Measurements from ENCODE around the gene PSPC1.
"Not testable (repeated sequence)": the region's sequence is repeated elsewhere in the genome, so short reads cannot be mapped to it uniquely, and the experiment has no call there.

Gene PSPC1, protein sequence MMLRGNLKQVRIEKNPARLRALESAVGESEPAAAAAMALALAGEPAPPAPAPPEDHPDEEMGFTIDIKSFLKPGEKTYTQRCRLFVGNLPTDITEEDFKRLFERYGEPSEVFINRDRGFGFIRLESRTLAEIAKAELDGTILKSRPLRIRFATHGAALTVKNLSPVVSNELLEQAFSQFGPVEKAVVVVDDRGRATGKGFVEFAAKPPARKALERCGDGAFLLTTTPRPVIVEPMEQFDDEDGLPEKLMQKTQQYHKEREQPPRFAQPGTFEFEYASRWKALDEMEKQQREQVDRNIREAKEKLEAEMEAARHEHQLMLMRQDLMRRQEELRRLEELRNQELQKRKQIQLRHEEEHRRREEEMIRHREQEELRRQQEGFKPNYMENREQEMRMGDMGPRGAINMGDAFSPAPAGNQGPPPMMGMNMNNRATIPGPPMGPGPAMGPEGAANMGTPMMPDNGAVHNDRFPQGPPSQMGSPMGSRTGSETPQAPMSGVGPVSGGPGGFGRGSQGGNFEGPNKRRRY

DNA sequence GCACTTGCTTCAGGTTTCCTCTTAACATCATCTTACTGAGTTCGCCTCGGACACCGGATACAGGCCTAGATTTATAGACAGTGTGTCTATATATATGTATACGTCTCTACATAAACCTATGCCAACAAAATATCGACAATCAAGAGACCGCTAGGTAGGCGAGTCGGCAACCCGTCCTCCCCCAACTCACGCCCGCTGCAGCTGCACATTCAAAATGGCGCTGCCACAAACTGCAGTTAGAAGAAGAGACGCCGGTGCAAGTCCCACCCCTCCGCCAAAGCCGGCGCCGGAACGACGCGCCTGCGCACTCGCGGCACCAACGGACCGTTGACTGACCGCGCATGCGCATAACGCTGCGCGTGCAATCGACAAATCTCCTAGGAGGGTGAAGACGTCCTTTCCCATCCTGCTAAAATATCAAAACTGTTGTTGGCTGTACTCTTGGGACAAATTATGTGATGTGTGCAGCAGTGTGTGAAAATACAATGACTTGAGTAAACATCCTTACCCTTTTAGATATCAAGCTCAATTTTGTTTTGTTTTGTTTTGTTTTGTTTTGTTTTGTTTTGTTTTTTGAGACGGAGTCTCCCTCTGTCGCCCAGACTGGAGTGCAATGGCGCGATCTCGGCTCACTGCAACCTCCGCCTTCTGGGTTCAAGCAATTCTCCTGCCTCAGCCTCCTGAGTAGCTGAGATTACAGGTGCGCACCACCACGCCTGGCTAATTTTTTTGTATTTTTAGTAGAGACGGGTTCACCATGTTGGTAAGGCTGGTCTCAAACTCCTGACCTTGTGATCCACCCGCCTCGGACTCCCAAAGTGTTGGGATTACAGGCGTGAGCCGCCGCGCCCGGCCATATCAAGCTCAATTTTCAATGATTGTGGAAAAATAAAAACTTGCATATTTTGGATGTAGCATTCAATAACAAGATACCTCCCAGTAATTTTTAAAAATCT is at the start of gene PSPC1:
Gene PSPC1 (minus strand): TSS at position 219 of the 956 bp plus-strand sequence. CDS start 188 bp downstream, at position 31.
- DNase-seq (ENCODE audit: low read depth in 2 of 2) = peak; percentile 92 to 93

DNA sequence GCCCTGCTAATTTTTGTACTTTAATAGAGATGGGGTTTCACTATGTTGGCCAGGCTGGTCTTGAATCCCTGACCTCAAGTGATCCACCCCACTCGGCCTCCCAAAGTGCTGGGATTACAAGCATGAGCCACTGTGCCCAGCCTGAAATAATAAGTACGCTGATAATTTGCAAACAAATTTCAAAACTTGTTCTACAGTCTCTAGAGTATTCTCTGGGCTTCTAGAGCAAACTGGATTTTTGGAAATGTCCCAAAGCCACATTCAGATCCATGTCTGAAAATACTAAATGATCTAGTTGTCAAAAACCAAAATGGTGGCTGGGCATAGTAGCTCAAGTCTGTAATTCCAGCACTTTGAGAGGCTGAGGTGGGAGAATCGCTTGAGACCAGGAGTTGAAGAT is 39.9 kb upstream of the PSPC1 start:
- DNase-seq (ENCODE audit: low read depth in 2 of 2) = no peak

DNA sequence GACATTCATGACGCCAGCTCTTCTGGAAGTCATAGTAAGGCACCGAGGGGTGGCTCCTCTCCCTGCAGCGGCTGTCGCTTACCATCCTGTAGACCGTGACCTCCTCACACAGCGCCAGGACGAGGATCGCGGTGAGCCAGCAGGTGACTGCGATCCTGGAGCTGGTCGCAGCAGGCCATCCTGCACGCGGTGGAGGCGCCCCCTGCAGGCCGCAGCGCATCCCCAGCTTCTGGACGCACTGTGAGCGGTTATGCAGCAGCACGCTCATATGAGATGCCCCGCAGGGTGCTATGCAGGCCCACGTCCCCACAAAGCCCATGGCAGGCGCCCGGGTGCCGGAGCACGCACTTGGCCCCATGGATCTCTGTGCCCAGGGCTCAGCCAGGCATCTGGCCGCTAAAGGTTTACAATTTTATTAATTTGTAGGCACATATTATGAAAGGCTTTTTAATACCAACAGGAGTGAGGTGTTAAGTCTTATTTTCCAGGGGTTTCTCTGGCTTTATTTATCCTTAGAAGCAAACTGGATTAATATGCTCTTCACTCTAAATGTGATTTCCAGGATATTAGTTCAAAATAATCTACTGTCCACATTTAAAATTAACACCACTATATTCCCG is 35.6 kb upstream of the PSPC1 start:
- no peak for DNase-seq (ENCODE audit: low read depth in 2 of 2)

DNA sequence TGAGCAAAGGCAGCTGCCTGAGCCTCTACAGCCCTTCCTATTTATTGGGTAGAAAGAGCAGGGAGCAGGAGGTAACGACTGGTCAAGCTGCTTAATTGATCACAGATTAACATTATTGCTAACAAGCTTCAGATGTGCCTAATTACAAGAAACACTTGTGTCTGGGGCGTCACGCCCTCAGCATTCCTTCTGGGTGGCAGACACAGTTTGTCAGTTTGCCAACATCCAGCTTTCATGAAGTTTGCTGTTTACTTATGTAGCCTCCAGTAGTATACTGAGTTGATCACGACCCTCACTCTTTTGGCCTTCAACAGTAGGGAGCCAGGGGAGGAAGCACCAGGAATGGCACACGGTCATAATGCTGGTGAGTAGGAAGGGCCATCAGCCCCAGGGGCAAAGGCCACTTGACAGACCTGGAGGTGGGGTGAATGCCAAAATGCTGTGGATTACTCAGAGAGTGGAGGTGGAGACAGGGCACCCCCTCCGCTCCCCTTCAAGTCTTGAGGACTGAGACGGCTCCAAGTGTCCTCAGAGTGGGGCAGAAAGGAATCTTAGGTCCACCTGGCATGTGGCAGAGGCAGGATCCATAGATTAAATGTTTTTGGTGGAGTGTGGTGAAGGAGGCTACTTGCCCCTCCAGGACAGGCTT is 34.9 kb upstream of the PSPC1 start:
- no peak for DNase-seq (ENCODE audit: low read depth in 2 of 2)

DNA sequence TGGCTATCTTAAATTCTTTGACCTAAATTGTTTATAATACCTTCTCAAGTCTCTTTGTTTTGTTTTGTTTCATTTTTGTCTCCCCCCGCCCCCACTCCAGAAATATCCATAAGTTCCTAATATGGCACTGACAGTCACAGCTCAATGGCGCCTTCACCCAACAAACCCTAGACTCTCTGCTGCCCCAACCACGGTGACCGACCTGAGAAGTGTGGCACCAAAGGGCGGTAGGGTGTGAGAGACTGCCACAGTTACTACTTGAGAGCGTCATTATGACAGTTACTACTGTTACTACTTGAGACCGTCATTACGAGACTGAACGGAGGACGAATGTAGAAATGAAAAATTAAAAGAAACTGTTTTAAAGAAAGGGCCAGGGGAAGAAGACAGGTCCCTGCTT is 34.4 kb upstream of the PSPC1 start:
- no peak for DNase-seq (ENCODE audit: low read depth in 2 of 2)

DNA sequence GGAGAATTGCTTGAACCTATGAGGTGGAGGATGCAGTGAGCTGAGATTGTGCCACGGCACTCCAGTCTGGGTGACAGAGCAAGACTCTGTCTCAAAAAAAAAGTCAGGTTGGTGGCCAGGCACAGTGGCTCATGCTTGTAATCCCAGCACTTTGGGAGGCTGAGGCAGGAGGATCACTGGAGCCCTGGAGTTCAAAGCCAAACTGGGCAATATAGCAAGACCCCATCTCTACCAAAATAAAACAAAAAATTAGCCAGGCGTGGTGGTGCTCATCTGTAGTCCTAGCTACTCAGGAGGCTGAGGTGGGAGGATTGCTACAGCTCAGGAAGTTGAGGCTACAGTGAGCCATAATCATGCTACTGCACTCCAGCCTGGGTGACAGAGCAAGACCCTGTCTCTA is 33.1 kb upstream of the PSPC1 start:
- DNase-seq (ENCODE audit: low read depth in 2 of 2) = not testable (repeated sequence)

DNA sequence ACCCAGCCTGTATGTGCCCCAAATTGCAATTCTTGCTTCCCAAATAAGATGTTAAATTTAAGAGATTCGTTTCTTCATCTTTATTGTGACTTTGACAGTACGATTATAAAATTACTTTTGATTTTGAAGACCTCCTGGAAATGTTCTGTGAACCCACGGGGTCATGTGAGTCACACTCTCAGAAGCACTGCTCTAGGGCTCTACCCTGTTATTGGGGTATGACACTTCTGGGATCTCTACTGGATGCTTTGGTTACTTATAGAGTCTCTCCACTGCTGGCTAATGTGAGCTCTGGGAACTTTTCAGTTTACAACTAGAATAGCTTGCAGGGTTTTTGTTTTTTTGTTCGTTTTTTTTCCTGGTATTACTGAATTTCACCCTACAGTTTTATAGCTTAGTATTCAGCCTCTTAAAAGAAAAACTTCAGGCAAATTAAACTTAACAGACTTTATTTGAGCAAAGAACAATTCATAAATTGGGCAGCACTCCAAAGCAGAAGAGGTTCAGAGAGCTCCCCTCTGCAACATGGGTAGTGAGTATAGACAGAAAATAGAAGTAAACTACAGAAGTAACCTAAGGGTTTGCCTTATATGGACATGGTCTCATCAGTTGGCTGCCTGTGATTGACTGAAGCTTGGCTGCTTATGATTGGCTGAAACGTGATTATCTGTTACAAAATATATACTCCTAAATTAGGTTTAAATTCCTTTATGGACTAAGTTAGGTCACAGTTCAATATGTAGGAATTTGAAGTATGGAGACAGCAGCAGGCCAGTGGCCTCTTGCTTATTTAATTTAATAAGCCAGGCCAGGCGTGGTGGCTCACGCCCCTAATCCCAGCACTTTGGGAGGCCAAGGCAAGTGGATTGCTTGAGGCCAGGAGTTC is 28.5 kb upstream of the PSPC1 start:
- no peak for DNase-seq (ENCODE audit: low read depth in 2 of 2)

DNA sequence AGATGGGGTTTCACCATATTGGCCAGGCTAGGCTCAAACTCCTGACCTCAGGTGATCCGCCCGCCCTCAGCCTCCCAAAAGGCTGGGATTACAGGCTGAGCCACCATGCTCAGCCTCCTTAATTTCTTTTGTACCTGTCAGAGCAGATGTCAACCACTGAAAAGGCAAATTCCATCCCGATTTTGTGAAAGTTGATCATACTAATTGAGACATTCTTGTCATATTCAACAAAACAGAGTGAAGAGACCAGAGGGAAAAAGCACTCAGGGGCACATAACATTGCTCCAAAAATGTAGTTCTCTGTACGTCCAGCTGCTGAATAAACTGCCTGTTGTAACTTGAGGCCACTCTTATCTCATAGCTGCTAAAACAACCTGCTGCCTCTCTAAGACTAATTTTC is 27.4 kb upstream of the PSPC1 start:
- no peak for DNase-seq (ENCODE audit: low read depth in 2 of 2)

DNA sequence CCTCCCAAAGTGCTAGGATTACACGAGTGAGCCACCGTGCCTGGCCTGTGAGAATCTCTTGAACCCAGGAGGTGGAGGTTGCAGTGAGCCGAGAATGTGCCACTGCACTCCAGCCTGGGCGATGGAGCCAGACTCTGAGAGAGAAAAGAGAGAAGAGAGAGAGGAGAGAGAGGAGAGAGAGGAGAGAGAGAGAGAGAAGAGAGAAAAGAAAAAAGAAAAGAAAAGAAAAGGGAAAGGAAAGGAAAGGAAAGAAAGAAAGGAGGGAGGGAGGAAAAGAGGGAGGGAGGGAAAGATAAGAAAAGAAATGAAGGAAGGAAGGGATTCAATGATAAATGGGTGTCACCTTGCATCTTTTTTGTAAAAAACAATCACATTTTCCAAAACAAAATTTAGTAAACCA is 23.0 kb upstream of the PSPC1 start:
- DNase-seq (ENCODE audit: low read depth in 2 of 2) = no peak

DNA sequence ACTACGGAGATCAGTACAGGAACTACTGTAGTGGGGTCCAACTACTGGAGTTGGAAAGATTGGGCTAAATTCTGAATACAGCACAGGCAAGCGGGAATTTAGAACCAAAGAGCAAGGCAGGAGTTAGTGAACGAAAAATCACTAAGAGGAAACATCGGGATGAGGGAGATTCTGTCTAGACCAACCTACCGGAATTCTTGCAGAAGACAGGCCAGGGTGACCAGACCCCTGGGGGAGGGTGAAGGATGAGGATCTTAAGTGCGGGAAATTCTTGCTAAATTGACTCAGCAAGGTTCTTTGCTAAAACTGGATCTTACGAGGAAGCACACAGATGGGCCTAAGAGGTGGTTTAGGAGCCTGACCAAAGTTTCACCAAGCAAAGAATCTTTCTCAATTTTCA is 13.2 kb upstream of the PSPC1 start:
- DNase-seq (ENCODE audit: low read depth in 2 of 2) = no peak

DNA sequence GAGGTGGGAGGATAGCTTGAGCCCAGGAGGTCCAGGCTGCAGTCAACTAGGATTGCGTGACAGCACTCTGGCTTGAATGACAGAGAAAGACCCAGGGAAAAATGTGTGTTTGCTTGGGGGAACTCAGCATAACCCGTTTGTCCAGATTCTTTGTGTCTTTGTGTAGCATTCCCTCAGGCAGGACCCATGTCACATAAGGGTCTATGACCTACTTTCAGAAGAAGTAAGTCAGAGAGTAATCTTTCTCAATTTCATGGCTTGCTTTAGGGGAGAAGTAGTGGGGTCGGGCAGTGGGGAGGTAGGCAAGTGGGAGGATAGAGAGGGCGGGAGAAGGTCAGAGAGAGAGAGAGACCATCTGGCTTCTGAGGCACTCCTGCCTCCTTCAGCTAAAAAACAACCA is 11.9 kb upstream of the PSPC1 start:
- DNase-seq (ENCODE audit: low read depth in 2 of 2) = no peak

DNA sequence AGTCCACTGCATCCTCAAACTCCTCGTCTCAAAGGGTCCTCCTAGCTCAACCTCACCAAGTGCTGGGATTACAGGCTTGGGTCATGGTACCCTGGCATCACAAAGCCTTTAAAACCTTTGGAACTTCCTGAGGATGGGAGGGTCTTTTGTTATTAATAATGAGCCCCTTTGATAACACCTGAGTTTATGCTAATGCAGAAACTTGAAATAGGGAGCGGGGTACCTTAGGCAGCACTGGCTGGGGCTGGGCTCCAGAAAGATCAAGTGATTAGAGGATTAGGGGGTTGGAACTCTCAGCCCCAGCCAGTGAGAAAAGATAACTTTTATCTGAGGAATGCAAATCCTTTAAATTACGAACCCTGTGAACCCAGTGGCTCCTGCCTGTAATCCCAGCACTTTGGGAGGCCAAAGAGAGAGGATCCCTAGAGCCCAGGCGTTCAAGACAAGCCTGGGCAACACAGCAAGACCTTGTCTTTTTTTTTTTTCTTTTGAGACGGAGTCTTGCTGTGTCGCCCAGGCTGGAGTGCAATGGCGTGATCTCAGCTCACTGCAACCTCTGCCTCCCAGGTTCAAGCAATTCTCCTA is 9.3 kb upstream of the PSPC1 start:
- DNase-seq (ENCODE audit: low read depth in 2 of 2) = no peak

DNA sequence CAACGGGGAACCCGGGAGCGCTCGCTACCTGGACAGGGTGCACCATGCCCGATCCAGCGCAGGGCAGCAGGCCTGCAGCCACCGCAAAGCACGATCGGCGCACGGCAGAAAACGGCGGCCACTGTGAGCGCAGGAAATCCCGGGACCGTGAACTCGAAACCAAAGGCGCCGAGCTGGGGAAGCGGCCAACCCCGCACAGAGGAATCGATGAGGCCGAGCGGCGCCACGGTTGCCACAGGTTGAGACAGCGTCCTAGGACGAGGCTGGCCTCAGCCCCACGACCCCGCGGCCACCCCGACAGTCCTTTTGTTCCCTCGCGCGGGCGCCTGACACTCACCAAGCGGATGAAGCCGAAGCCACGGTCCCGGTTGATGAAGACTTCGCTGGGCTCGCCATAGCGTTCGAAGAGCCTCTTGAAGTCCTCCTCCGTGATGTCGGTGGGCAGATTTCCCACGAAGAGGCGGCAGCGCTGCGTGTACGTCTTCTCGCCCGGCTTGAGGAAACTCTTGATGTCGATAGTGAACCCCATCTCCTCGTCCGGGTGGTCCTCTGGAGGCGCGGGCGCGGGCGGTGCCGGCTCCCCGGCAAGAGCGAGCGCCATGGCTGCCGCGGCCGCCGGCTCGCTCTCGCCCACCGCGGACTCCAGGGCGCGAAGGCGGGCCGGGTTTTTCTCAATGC is 557 bp downstream of the PSPC1 start:
- DNase-seq (ENCODE audit: low read depth in 2 of 2) = peak; percentile 9 to 15

DNA sequence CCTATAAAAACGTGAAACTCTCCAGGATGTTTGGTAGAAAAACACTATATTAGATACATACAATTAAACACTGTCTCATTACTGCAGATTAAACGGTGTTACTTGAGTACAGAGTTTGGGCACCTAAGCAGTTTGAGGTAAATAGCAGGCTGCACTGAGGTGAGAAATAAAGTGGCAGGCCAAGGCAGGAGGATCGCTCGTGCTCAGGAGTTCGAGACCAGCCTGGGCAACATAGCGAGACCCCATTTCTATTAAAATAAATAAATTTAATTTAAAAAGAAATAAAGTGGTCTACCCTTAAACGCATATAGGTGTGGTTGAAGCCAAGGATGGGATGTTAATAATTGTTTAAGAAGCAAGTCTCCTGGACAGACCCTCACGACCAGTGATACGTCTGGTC is 1.2 kb downstream of the PSPC1 start:
- no peak for DNase-seq (ENCODE audit: low read depth in 2 of 2)

DNA sequence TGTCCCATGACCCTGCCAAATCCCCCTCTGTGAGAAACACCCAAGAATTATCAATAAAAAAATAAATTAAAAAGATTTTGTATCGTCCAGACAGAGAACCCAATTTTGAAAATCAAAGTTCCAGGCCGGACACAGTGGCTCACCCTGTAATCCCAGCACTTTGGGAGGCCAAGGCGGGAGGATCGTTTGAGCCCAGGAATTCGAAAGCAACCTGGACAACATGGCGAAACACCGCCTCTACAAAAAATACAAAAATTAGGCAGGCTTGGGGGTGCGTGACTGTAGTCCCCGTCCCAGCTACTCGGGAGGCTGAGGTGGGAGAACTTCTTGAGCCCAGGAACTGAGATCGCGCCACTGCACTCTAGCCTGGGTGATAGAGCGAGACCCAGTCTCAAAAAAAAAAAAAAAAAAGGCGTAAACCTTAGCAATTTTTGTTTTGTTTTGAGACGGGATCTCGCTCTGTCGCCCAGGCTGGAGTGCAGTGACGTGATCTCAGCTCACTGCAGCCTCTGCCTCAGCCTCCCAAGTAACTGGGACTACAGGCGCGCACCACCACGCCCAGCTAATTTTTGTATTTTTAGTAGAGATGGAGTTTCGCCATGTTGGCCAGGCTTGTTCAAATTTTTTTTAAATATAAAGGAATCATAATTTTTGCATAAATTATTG is 1.9 kb downstream of the PSPC1 start:
- DNase-seq (ENCODE audit: low read depth in 2 of 2) = not testable (repeated sequence)

DNA sequence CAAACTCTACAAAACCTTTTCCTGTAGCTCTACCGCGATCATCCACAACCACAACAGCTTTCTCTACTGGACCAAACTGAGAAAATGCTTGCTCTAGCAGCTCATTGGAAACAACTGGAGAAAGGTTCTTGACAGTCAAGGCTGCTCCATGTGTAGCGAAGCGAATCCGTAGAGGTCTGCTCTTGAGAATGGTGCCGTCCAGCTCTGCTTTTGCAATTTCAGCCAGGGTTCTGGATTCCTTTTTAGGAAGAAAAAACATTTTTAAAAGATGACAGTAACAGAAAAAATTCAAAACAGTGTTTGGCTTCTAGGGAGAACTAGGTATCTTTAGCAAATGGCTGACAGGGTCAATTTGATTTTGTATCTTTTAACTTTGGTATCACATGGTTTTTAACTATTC is 10.4 kb downstream of the PSPC1 start:
- DNase-seq (ENCODE audit: low read depth in 2 of 2) = no peak

DNA sequence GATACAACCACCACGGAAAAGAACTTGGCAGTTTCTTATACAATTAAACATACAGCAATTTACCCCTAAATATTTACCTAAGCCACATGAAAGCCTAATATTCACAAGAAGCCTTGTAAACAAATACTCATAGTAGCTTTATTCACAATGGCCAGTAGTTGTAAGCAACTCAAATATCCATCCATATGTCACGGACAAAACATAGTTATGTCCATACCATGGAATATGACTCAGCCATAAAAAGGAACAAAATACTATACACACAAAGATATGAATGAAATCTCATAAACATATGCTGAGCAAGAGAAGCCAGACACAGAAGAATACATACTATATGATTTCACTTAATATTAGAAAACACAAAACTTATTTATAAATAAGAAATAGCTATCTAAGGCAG is 12.9 kb downstream of the PSPC1 start:
- DNase-seq (ENCODE audit: low read depth in 2 of 2) = no peak

DNA sequence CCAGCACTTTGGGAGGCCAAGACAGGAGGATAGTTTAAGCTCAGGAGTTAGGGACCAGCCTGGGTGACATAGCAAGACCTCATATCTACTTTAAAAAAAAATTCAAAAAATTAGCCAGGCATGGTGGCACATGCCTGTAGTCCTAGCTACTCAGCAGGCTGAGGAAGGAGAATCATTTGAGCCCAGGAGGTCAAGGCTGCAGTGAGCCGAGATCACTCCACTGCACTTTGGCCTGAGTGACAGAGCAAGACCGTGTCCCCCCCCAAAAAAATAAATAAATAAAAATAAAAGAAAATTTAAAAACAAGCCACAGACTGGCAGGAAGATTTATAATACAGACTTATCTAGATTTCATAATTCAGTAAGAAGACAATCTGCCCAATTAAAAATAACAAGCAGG is 14.8 kb downstream of the PSPC1 start:
- no peak for DNase-seq (ENCODE audit: low read depth in 2 of 2)

DNA sequence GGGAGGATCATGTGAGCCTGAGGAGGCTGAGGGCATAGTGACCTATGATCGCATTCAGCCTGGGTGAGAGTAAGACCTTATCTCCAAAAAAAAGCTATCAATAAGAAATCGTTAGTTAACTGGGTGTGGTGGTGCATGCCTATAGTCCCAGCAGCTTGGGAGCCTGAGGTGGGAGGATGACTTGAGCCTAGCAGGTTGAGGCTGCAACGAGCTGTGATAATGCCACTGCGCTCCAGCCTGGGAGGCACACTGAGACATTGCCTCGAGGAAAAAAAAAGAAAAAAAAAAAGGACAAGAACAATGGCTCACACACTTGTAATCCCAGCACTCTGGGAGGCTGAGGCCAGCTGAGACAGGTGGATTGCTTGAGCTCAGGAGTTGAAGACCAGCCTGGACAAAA is 16.2 kb downstream of the PSPC1 start:
- DNase-seq (ENCODE audit: low read depth in 2 of 2) = no peak

Data from stimulated activated CD8-positive, alpha-beta memory T cell treated with anti-CD3 and anti-CD28 coated beads, Interleukin-2, amount 100 ng/mL, for 1 hour (primary cell).